Uterus (tissue), 4 donors: Measurements from ENCODE around the gene CHCHD4. TPM values are rescaled to one million over a fixed set of nuclear protein-coding genes. Genes with fewer than 3 reads are reported as not detected.

Source experiments
- DNase-seq, 2 donors: peaks; one replicate each; pipeline ENCODE4 v3.0.0-alpha.2; 2019 to 2020
- H3K27ac ChIP-seq, 2 donors: fragments of 200-600 bp; sonication (generic); 1 replicate in 1 of 2; 2 replicates in 1 of 2; pipeline ENCODE4 v1.5.1; 2016 to 2018
- H3K27me3 ChIP-seq, 2 donors: fragments of 200-600 bp; sonication (generic); one replicate each; pipeline ENCODE4 v1.5.1; 2018 to 2019; ENCODE audit warnings: control low read depth in 1 of 2
- H3K36me3 ChIP-seq, 2 donors: fragments of 200-600 bp; sonication (generic); one replicate each; pipeline ENCODE4 v1.5.1; 2019; ENCODE audit warnings: control low read depth in 1 of 2
- H3K4me1 ChIP-seq, 2 donors: fragments of 200-600 bp; sonication (generic); one replicate each; pipeline ENCODE4 v1.5.1; 2018 to 2019; ENCODE audit warnings: control low read depth in 1 of 2
- H3K4me3 ChIP-seq, 2 donors: fragments of 200-600 bp; sonication (generic); 1 replicate in 1 of 2; 2 replicates in 1 of 2; pipeline ENCODE4 v1.5.1; 2018 to 2019; ENCODE audit warnings: mild to moderate bottlenecking in 1 of 2
- H3K9me3 ChIP-seq, 2 donors: fragments of 200-600 bp; sonication (generic); one replicate each; pipeline ENCODE4 v1.5.1; 2019; ENCODE audit warnings: control low read depth in 1 of 2
- POLR2A ChIP-seq, 2 donors: fragments of 450-650 bp; IDR thresholded peaks; one replicate each; pipeline ENCODE4 v1.6.1; 2016; ENCODE audit warnings: antibody characterized with exemption in 2 of 2, mild to moderate bottlenecking in 1 of 2, moderate library complexity in 1 of 2
- intact Hi-C: fragments of 100-400 bp; cut with DNase I; formaldehyde crosslinking; loops from one replicate; pipeline ENCODE4 v1.15.1; 2023; ENCODE audit warnings: low total_unique reads
- total RNA-seq, 4 donors: library from RNA; depleted of rRNA in 3 of 4; stranded (reverse); fragments of >200 nt in 3 of 4; gene quantifications; one replicate each; pipeline versions ENCODE4 v1.1.0 to v1.2.4, GENCODE V29; 2014 to 2023
- TF ChIP-seq, protein P1 (sequence below), 4 experiments: fragments of 200-600 bp in 2 of 4; fragments of 450-650 bp in 2 of 4; sonication (generic) in 2 of 4; IDR thresholded peaks; one replicate each; pipeline ENCODE4 v1.5.1; 2016 to 2019; ENCODE audit warnings: antibody characterized with exemption in 4 of 4, mild to moderate bottlenecking in 2 of 4, moderate library complexity in 1 of 4
- donor health status: DM: yes; HTN: yes; CAD: no.

Gene CHCHD4
- total RNA-seq, 4 donors from 2014 or later = 6.2 to 12.0 (median 7.8) TPM

DNA sequence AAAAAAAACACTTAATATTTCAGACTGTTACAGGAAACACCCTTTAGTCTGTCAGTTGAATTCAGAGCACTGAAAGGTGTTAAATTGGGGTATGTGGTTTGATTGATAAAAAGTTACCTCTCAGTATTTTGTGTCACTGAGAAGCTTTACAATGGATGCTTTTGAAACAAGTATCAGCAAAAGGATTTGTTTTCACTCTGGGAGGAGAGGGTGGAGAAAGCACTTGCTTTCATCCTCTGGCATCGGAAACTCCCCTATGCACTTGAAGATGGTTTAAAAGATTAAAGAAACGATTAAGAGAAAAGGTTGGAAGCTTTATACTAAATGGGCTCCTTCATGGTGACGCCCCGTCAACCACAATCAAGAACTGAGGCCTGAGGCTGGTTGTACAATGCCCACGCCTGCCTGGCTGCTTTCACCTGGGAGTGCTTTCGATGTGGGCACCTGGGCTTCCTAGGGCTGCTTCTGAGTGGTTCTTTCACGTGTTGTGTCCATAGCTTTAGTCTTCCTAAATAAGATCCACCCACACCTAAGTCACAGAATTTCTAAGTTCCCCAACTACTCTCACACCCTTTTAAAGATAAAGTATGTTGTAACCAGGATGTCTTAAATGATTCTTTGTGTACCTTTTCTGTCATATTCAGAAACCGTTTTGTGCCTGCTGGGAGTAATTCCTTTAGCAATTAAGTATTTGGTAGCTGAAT is 18.0 kb upstream of the CHCHD4 start:
- Histone ChIP-seq H3K27ac (peak overlapping the region; percentile 86 to 96), H3K4me1 (peaks cover 19 to 20% of the 10 kb centered on the region in 2 donors), H3K27me3 (no peaks in the 10 kb centered on the region), H3K4me3 (no peak overlapping the region), H3K36me3 (no peaks in the 10 kb centered on the region), H3K9me3 (no peaks in the 10 kb centered on the region)
- intact Hi-C loops = no loop called here
- no peak for TF ChIP-seq POLR2A (IDR thresholded peaks at IDR 0.05)
- TF ChIP-seq, protein P1, sequence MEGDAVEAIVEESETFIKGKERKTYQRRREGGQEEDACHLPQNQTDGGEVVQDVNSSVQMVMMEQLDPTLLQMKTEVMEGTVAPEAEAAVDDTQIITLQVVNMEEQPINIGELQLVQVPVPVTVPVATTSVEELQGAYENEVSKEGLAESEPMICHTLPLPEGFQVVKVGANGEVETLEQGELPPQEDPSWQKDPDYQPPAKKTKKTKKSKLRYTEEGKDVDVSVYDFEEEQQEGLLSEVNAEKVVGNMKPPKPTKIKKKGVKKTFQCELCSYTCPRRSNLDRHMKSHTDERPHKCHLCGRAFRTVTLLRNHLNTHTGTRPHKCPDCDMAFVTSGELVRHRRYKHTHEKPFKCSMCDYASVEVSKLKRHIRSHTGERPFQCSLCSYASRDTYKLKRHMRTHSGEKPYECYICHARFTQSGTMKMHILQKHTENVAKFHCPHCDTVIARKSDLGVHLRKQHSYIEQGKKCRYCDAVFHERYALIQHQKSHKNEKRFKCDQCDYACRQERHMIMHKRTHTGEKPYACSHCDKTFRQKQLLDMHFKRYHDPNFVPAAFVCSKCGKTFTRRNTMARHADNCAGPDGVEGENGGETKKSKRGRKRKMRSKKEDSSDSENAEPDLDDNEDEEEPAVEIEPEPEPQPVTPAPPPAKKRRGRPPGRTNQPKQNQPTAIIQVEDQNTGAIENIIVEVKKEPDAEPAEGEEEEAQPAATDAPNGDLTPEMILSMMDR (IDR thresholded peaks at IDR 0.05) = no peak
- DNase-seq = peak in 1 of 2 donors; percentile 15

DNA sequence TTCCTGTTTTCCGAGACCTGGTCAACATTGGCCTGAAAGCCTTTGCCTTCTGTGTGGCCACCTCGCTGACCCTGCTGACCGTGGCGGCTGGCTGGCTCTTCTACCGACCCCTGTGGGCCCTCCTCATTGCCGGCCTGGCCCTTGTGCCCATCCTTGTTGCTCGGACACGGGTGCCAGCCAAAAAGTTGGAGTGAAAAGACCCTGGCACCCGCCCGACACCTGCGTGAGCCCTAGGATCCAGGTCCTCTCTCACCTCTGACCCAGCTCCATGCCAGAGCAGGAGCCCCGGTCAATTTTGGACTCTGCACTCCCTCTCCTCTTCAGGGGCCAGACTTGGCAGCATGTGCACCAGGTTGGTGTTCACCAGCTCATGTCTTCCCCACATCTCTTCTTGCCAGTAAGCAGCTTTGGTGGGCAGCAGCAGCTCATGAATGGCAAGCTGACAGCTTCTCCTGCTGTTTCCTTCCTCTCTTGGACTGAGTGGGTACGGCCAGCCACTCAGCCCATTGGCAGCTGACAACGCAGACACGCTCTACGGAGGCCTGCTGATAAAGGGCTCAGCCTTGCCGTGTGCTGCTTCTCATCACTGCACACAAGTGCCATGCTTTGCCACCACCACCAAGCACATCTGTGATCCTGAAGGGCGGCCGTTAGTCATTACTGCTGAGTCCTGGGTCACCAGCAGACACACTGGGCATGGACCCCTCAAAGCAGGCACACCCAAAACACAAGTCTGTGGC is 17.1 kb upstream of the CHCHD4 start:
- no peaks in the 10 kb centered on the region for H3K9me3 ChIP-seq
- intact Hi-C loops = no loop called here
- TF ChIP-seq, protein P1 (IDR thresholded peaks at IDR 0.05) = no peak
- no peak for TF ChIP-seq POLR2A (IDR thresholded peaks at IDR 0.05)
- no peaks in the 10 kb centered on the region for H3K36me3 ChIP-seq
- peaks cover 19 to 20% of the 10 kb centered on the region in 2 donors for H3K4me1 ChIP-seq
- H3K4me3 ChIP-seq = no peak overlapping the region
- H3K27me3 ChIP-seq = no peaks in the 10 kb centered on the region
- peak overlapping the region; percentile 86 to 96 for H3K27ac ChIP-seq
- DNase-seq = peak in 1 of 2 donors; percentile 22

DNA sequence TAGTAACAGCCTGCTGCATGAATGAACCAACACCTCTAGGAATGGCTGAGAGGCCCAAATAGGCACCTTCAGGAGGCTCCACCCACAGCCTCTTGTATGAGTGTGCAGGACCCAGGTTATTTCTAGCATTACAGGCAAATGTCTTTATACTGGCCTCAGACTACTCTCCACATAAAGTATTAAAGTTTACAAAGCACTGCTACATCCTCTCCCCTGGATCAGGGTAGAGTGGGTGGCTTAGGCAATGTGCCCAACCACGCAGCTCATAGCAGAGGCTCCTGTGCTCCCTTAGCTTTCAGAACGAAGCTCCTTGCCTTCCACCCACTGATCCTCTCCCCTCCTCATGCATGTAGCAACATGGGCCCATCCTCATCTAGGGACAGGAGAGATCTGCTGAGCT is 16.5 kb upstream of the CHCHD4 start:
- Histone ChIP-seq H3K27me3 (no peaks in the 10 kb centered on the region), H3K9me3 (no peaks in the 10 kb centered on the region), H3K4me1 (peaks cover 19 to 20% of the 10 kb centered on the region in 2 donors), H3K36me3 (no peaks in the 10 kb centered on the region), H3K4me3 (no peak overlapping the region), H3K27ac (peak overlapping the region in 1 of 2 donors; percentile 96)
- intact Hi-C loops = no loop called here
- peak in 1 of 2 donors; percentile 9 for DNase-seq
- TF ChIP-seq POLR2A (IDR thresholded peaks at IDR 0.05) = no peak

- Histone ChIP-seq H3K4me1 (peaks cover 19 to 20% of the 10 kb centered on the region in 2 donors), H3K27ac (peak overlapping the region in 1 of 2 donors; percentile 96), H3K9me3 (no peaks in the 10 kb centered on the region), H3K36me3 (no peaks in the 10 kb centered on the region), H3K27me3 (no peaks in the 10 kb centered on the region), H3K4me3 (no peak overlapping the region)
- peak in 1 of 2 donors; percentile 10 for DNase-seq
- TF ChIP-seq, protein P1 (IDR thresholded peaks at IDR 0.05) = no peak
- no peak for TF ChIP-seq POLR2A (IDR thresholded peaks at IDR 0.05)
- intact Hi-C loops = no loop called here
These were observed 16.0 kb upstream of the CHCHD4 start for GRCh38 chr3:14140668-14141067.

- Histone ChIP-seq H3K9me3 (no peaks in the 10 kb centered on the region), H3K27me3 (no peaks in the 10 kb centered on the region), H3K4me1 (peaks cover 11 to 12% of the 10 kb centered on the region in 2 donors), H3K27ac (no peak overlapping the region), H3K36me3 (no peaks in the 10 kb centered on the region), H3K4me3 (no peak overlapping the region)
- intact Hi-C loops = no loop called here
- TF ChIP-seq, protein P1 (IDR thresholded peaks at IDR 0.05) = no peak
- TF ChIP-seq POLR2A (IDR thresholded peaks at IDR 0.05) = no peak
- DNase-seq = no peak
These were observed 15.1 kb upstream of the CHCHD4 start for GRCh38 chr3:14139771-14140170.
